CD4-positive, alpha-beta T cell treated with Interleukin-6 at 100 ng/mL for 8 hours (primary cell): Measurements from ENCODE around the gene SMIM45.
A peak's percentile ranks its signal among the peaks of the same experiment; 100 is the strongest.

Experiments used
- DNase-seq: peaks from one replicate; pipeline ENCODE4 v3.0.0-alpha.2; 2020; ENCODE audit warnings: mixed read lengths, low spot score

The SMIM45 gene

GRCh38 chr22:41970601-41971000, 18.7 kb downstream of the SMIM45 start:
- no peak for DNase-seq

GRCh38 chr22:41971431-41971830, 19.5 kb downstream of the SMIM45 start:
- no peak for DNase-seq

- no peak for DNase-seq
Measured at GRCh38 chr22:41974691-41975290, 22.8 kb downstream of the SMIM45 start.

GRCh38 chr22:41975299-41976069, 23.5 kb downstream of the SMIM45 start:
- DNase-seq: no peak

GRCh38 chr22:41976070-41976901, 24.3 kb downstream of the SMIM45 start:
- peak; percentile 25 for DNase-seq

GRCh38 chr22:41976961-41977566, 25.1 kb downstream of the SMIM45 start:
- DNase-seq: no peak

GRCh38 chr22:41978732-41979131, 26.8 kb downstream of the SMIM45 start:
- DNase-seq: no peak

- DNase-seq: no peak
Measured at GRCh38 chr22:41979423-41980250, 27.7 kb downstream of the SMIM45 start.

- no peak for DNase-seq
Measured at GRCh38 chr22:41982865-41983264, 30.9 kb downstream of the SMIM45 start.

GRCh38 chr22:41983513-41984405, 31.8 kb downstream of the SMIM45 start:
- no peak for DNase-seq

GRCh38 chr22:41987276-41987675, 35.3 kb downstream of the SMIM45 start:
- no peak for DNase-seq

- DNase-seq: no peak
Measured at GRCh38 chr22:41989246-41989645, 37.3 kb downstream of the SMIM45 start.

- DNase-seq: no peak
Measured at GRCh38 chr22:41991111-41991510, 39.2 kb downstream of the SMIM45 start.

- no peak for DNase-seq
Measured at GRCh38 chr22:41992496-41992895, 40.5 kb downstream of the SMIM45 start.

GRCh38 chr22:41995211-41995610, 43.3 kb downstream of the SMIM45 start:
- DNase-seq: no peak

GRCh38 chr22:41996826-41997225, 44.9 kb downstream of the SMIM45 start:
- no peak for DNase-seq

GRCh38 chr22:41998361-41999261, 46.7 kb downstream of the SMIM45 start, which contains the start of gene WBP2NL:
Gene WBP2NL (plus strand): TSS chr22:41998788. CDS start chr22:41998819, 31 bp downstream.
- peak; percentile 90 for DNase-seq

- no peak for DNase-seq
Measured at GRCh38 chr22:42000466-42000865, 48.5 kb downstream of the SMIM45 start.

- no peak for DNase-seq
Measured at GRCh38 chr22:42001121-42001520, 49.2 kb downstream of the SMIM45 start.
